ENCODE results near the gene SYCP3.

SYCP3 gene

GRCh38 chr12:101697197-101697929 is 41.9 kb downstream of the SYCP3 start, which contains the start of gene CHPT1:
TSS of gene CHPT1 (plus strand) at chr12:101697640. CDS start at chr12:101697862, 222 bp downstream.
- Histone ChIP-seq H3K27me3 (no peaks in the 10 kb centered on the region), H3K27ac (peak within 1 kb of the TSS; percentile 91), H3K4me3 (ENCODE audit: low read depth in 1 of 2, low read length in 1 of 2) (peak within 1 kb of the TSS; percentile 78), H3K9me3 (no peaks in the 10 kb centered on the region), H3K36me3 (no peaks in the 10 kb centered on the region), H3K4me1 (ENCODE audit: control insufficient read depth in 1 of 2, insufficient read depth in 1 of 2, low read depth in 1 of 2, low read length in 1 of 2) (peaks cover 20 to 37% of the 10 kb centered on the region in 2 experiments)
- TF ChIP-seq CTCF (IDR thresholded peaks at IDR 0.05): no peak

GRCh38 chr12:101696251-101697196 is 42.7 kb downstream of the SYCP3 start:
- no peak for TF ChIP-seq CTCF (IDR thresholded peaks at IDR 0.05)
- Histone ChIP-seq H3K27me3 (no peaks in the 10 kb centered on the region), H3K9me3 (no peaks in the 10 kb centered on the region), H3K4me1 (ENCODE audit: control insufficient read depth in 1 of 2, insufficient read depth in 1 of 2, low read depth in 1 of 2, low read length in 1 of 2) (peaks cover 20 to 37% of the 10 kb centered on the region in 2 experiments), H3K27ac (peak overlapping the region; percentile 91), H3K36me3 (no peaks in the 10 kb centered on the region), H3K4me3 (ENCODE audit: low read depth in 1 of 2, low read length in 1 of 2) (peak overlapping the region; percentile 78)

- no peaks in the 10 kb centered on the region for H3K27me3 ChIP-seq
- no peak overlapping the region for H3K27ac ChIP-seq
- no peaks in the 10 kb centered on the region for H3K36me3 ChIP-seq
- TF ChIP-seq CTCF (IDR thresholded peaks at IDR 0.05): no peak
- H3K4me1 ChIP-seq (ENCODE audit: control insufficient read depth in 1 of 2, insufficient read depth in 1 of 2, low read depth in 1 of 2, low read length in 1 of 2): peaks cover 20 to 34% of the 10 kb centered on the region in 2 experiments
- no peaks in the 10 kb centered on the region for H3K9me3 ChIP-seq
- no peak overlapping the region for H3K4me3 ChIP-seq (ENCODE audit: low read depth in 1 of 2, low read length in 1 of 2)
These were observed 43.6 kb downstream of the SYCP3 start for GRCh38 chr12:101695706-101696105.

GRCh38 chr12:101694986-101695385 is 44.3 kb downstream of the SYCP3 start:
- no peaks in the 10 kb centered on the region for H3K36me3 ChIP-seq
- H3K27me3 ChIP-seq: no peaks in the 10 kb centered on the region
- H3K4me1 ChIP-seq (ENCODE audit: control insufficient read depth in 1 of 2, insufficient read depth in 1 of 2, low read depth in 1 of 2, low read length in 1 of 2): peaks cover 20 to 29% of the 10 kb centered on the region in 2 experiments
- no peak overlapping the region for H3K27ac ChIP-seq
- H3K9me3 ChIP-seq: no peaks in the 10 kb centered on the region
- H3K4me3 ChIP-seq (ENCODE audit: low read depth in 1 of 2, low read length in 1 of 2): no peak overlapping the region
- TF ChIP-seq CTCF (IDR thresholded peaks at IDR 0.05): no peak

- peaks cover 20 to 23% of the 10 kb centered on the region in 2 experiments for H3K4me1 ChIP-seq (ENCODE audit: control insufficient read depth in 1 of 2, insufficient read depth in 1 of 2, low read depth in 1 of 2, low read length in 1 of 2)
- no peaks in the 10 kb centered on the region for H3K36me3 ChIP-seq
- no peaks in the 10 kb centered on the region for H3K27me3 ChIP-seq
- no peak for TF ChIP-seq CTCF (IDR thresholded peaks at IDR 0.05)
- H3K27ac ChIP-seq: no peak overlapping the region
- H3K9me3 ChIP-seq: no peaks in the 10 kb centered on the region
- H3K4me3 ChIP-seq (ENCODE audit: low read depth in 1 of 2, low read length in 1 of 2): no peak overlapping the region
These were observed 44.9 kb downstream of the SYCP3 start for GRCh38 chr12:101694297-101694848.

All from neutrophil (primary cell).